ENCODE measurements around the gene SLC2A4RG.
A peak's percentile ranks its signal among the peaks of the same experiment; 100 is the strongest.

Gene SLC2A4RG

GRCh38 chr20:63791497-63792156 is 52.1 kb downstream of the SLC2A4RG start:
- no peaks in the 10 kb centered on the region for H3K9me3 ChIP-seq (ENCODE audit: insufficient read depth, low read depth, low read length)
- H3K27me3 ChIP-seq (ENCODE audit: insufficient read depth, low read length) = no peaks in the 10 kb centered on the region
- no peaks in the 10 kb centered on the region for H3K4me1 ChIP-seq (ENCODE audit: insufficient read depth, low read length)
- H3K4me3 ChIP-seq (ENCODE audit: low read length) = no peak overlapping the region
- H3K27ac ChIP-seq (ENCODE audit: low read depth, low read length) = peak overlapping the region; percentile 18; the same call in 1 of the 2 replicates
- peaks cover 16% of the 10 kb centered on the region for H3K36me3 ChIP-seq (ENCODE audit: insufficient read depth, low read length)
- no peak overlapping the region for H3K9ac ChIP-seq (ENCODE audit: low read depth, low read length)
- WGBS = 83% methylated on average over 23 of the region's 23 CpGs

- 92% methylated on average over 20 of the region's 20 CpGs for WGBS
- peaks cover 16% of the 10 kb centered on the region for H3K36me3 ChIP-seq (ENCODE audit: insufficient read depth, low read length)
- no peaks in the 10 kb centered on the region for H3K4me1 ChIP-seq (ENCODE audit: insufficient read depth, low read length)
- no peak overlapping the region for H3K27ac ChIP-seq (ENCODE audit: low read depth, low read length)
- no peaks in the 10 kb centered on the region for H3K9me3 ChIP-seq (ENCODE audit: insufficient read depth, low read depth, low read length)
- no peaks in the 10 kb centered on the region for H3K27me3 ChIP-seq (ENCODE audit: insufficient read depth, low read length)
- no peak overlapping the region for H3K4me3 ChIP-seq (ENCODE audit: low read length)
- H3K9ac ChIP-seq (ENCODE audit: low read depth, low read length) = no peak overlapping the region
Measured at GRCh38 chr20:63792866-63793265, 53.3 kb downstream of the SLC2A4RG start.
